GM04504 (cell line): ENCODE results near the gene RAB11FIP3.
A peak's percentile ranks its signal among the peaks of the same experiment; 100 is the strongest.

ENCODE experiments used
- DNase-seq: peaks from one replicate; pipeline ENCODE4 v3.0.0-alpha.2; 2012; ENCODE audit warnings: low read depth

The RAB11FIP3 gene

DNA sequence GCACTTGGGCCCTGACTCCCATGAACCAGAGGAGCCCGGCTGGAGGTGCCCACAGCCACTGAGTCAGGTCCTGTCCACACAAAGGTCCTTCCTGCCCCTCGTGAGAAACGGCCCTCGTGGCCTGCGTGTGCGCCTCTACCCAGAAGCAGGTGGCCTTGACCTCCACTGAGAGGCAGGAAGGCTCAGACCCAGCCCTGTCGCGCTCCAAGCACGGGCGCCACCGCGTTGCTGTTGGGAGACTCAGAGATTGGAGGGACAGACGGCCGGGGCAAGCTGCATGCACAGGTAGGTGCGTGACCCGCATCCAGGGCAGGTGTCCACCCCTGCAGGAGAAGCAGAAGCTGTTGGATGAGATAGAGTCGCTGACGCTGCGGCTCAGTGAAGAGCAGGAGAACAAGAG is 94.0 kb downstream of the RAB11FIP3 start:
- no peak for DNase-seq

DNA sequence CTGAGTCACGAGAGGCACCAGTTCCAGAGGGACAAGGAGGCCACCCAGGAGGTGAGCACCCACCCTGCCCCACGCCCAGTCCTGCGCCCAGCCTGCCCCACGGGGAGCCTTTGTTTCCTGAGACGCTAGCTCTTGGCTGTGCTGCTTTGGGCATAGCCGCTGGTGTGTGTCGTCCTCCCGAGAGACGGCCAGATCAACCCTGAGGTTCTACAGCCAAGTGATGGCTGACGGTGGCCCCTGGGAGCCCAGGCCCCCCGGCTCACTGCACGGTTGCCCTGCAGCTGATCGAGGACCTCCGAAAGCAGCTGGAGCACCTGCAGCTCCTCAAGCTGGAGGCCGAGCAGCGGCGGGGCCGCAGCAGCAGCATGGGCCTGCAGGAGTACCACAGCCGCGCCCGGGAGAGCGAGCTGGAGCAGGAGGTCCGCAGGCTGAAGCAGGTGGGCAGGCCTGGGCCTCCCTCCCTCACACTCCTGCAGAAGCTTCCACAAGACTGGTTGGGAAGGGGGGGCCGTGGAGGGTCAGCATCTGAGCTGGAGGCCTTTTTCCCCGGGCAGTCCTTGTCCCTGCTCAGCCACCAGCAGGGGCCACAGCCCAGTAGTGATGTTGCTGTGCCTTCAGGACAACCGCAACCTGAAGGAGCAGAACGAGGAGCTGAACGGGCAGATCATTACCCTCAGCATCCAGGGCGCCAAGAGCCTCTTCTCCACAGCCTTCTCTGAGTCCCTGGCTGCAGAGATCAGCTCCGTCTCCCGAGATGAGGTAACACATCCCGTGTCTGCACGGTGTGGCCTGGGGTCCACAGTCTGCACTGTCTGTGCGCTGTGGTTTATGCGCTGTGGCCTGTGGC is 94.6 kb downstream of the RAB11FIP3 start:
- DNase-seq = no peak

DNA sequence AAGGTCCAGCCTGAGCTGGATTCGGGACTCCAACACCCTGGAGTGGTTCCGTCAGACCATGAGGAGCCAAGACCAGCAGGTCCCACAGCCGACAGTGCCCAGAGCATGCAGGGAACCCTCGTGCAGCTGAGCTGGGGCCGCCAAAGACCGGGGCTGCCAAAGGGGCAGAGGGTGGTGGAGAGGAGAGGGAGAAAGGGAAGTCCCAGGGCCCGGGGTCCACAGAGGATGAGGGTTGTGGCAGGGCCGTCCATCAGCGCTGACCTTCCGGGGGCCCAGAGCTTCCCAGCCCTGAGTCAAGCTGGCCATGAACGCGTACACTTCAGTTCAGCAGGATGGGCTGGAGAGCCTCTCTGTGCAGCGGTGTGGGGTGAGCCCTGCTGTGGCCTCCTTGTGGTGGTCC is 95.4 kb downstream of the RAB11FIP3 start:
- no peak for DNase-seq

DNA sequence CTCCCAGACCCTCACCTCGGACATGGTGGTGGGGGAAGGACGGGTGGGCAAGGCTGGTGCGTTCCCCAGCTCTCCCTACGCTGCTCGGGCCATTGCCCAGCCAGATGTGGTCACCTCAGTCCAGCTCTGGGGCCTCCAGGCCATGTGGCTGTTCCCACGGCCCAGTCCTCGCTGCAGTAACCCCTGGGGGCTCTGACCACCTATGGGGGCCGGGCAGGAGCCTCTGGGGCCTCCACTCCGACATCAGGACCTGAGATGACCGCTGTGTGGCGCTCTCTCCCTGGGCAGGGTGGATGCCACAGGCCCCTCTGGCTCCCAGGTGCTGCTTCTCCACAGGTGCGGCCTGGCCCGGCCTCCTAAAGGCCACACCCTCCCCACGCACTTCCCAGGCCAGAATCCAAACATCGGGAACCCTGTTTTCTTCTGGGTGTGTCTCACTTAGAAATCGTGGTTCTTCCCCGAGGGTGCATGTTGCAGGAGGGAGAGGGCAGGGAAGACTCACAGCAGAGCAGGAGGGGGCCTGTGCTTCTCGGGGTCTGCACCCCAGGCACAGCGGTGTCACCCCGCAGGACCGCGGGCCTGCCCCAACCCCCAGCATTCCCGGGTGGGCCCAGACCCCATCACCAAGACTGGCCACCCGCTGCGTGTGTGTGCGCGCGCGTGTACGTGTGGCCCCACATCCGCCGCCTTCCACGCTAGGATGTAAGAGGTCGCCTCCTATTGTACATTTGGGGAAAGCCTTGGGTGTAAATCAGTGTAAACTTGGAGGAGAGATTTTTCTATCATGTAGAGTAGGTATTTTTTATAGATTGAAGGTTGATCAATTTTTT is 96.1 kb downstream of the RAB11FIP3 start:
- DNase-seq = no peak

DNA sequence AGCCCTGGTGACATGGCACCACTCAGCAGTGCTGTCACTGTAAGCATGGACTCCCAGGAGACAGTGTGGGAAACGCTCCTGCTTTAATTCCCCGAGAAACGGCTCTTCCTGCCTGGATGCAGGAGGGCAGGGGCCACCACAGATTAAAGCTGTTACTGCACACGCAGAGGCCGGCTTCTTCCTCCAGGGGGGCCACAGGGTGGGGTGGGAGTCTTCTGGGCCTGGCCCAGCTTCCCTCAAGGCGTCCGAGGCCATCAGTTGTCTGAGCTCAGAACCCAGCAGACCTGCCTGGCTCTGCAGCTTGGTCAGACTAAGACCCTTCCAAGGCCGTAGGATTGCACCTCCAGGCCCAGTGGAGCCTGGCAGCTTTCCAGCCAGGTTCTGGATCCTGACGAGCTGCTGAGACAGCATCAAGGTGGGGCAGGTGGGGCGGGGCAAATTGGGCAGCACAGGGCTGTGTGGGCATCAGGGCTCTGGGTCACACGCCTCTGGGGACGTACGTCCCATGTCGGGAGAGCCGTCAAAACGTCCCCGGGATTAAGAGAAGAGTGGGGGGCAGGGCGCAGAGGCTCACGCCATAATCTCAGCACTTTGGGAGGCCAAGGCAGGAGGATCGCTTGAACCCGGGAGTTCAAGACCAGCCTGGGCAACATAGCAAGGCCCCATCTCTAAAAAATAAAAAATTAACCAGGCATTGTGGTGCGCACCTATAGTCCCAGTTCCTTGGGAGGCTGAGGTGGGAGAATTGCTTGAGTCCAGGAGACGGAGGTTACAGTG is 97.1 kb downstream of the RAB11FIP3 start:
- no peak for DNase-seq

DNA sequence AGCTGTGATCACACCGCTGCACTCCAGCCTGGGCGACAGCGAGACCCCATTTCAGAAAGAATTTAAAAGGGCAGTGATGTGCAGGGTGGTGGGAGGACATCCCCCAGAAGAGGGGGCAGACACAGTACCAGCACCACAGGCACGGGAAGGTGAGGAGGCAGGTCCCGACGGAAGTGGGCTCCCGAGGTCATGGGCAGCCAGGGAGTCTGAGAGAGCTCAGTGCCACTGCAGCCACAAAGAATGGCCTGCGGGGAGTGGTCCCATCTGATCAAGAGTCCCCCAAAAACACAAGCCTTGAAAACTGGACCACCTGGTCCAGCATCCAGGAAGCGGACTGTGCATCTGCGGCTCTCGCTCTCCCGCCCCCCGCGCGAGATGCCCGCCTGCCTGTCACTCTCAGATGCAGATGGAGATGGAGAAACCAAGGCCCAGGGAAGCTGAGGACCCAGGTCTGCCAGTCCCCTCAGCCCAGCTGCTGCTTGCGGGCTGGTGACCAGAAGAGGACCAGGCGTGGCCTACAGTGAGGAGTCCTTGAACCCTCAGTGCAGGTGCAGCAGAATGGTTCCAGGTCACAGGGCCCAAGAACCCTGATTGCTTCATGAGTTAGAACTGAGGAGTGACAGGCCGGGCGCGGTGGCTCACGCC is 97.8 kb downstream of the RAB11FIP3 start:
- no peak for DNase-seq

DNA sequence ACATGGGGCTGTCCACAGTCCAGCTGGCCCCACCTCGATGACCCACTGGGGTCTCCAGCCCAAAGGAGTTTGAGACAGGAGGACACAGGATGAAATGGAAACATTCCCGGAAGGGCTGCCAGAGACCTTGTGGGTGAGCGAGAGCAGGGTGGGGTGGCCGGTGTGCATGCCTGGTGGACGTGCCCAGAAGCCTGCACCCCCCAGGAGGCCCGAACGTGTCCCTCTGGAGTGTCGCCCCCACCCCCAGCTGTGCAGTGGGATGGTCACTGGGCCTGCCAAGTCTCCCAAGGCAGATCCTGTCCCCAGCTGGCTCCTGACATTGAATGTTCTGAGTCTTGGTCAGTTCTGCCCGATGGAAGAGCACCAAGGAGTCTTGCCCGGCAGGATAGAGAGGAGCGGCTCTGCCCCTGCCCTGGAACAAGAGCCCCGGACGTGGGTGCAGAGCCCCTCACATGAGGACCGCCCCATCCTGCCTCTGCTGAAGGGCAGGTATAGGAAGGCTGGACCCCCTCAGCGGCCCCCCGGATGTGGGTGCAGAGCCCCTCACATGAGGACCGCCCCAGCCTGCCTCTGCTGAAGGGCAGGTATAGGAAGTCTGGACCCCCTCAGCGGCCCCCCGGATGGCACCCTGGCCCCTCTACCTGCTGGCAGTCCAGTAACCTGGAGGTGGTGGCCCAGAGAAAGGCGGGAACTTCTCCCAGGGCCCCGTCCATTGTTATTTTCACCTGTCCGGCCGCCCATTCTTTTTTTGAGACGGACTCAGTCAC is 99.0 kb downstream of the RAB11FIP3 start:
- no peak for DNase-seq

DNA sequence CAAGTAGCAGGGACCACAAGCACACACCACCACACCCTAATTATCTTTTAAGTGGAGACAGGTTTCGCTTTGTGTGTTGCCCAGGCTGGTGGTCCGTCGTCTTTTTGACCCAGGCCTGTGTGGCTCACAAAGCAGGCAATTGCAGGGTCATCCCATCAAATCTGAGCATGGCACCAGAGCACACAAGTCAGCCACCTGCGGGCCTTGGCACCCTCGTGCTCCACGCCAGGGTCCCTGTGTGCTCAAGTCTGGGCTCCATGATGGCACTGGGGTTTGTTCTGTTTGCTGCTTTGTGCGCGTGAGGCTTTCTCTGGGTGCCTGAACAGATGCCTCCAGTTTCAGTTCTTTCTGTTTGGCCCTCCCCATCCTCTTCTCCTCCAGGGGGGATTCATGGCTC is 99.7 kb downstream of the RAB11FIP3 start:
- DNase-seq = no peak

DNA sequence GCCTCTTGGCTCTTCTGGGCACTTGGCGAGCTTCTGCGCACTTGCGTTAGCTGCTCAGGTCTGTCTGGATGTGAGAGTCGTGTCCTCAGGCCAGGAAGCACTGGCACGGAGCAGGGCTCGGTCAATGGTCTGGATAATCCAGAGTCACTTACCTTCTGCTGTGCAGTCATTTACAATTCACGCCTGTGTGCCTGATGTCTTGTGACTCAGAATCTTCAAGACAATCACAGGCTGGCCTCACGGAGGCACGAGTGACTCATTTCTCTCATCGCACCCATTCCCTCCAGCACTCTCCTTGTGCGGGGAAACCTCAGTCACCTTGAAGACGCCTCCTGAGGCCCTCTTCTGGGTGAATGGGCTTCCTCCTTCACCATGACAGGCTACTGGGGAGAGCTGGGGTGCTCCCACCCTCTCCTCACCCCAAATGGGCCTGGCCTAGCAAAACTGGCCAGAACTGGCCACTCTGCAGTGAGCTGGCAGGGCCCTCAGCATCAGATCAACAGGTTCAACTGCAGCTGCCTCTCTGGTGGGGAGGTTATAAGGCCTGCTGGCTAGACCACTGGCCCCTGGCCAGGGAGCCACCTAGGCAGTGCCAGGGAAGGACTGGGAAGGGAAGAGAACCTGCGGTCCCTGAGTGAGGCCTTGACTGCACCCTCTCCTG is 100.2 kb downstream of the RAB11FIP3 start:
- peak; percentile 71 for DNase-seq

DNA sequence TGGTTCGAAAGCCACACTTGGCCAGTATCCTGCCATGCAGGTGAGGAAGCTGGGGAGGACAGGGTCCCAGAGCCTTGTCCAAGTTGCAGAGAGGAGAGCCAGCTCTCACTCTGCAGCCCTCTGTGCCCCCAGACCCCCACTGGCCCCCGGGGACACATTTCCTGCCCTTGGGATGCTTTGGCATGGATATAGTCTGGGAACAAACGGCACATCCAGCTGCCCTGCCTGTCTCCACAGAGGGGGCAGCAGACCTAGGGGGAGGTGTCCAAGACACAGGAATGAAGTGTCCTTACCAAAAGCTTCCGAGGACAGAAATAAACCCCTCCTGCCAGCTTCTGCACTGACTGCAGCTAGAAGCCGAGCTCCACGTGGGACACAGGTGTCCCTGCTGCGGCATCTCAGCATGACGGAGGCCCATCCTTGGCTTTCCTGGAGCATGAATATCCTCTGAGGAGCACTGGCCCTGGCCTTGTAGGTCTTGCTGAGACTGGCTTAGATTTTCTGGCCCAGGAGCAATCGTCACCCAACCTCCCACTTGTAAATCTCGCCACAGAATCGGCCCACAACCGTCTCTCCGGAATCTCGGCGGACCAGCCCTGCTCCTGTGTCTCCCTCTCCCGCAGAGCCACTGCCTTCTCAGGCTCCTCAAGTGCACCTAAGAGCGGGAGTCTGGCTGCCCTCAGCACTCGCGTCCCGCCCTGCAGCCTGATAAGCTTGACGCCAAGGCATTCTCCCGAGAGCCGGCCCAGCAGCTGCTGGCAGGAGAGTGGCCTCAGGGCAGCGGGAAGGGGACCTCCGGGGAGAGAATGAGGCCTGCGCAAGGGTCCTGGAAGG is 100.9 kb downstream of the RAB11FIP3 start:
- no peak for DNase-seq

DNA sequence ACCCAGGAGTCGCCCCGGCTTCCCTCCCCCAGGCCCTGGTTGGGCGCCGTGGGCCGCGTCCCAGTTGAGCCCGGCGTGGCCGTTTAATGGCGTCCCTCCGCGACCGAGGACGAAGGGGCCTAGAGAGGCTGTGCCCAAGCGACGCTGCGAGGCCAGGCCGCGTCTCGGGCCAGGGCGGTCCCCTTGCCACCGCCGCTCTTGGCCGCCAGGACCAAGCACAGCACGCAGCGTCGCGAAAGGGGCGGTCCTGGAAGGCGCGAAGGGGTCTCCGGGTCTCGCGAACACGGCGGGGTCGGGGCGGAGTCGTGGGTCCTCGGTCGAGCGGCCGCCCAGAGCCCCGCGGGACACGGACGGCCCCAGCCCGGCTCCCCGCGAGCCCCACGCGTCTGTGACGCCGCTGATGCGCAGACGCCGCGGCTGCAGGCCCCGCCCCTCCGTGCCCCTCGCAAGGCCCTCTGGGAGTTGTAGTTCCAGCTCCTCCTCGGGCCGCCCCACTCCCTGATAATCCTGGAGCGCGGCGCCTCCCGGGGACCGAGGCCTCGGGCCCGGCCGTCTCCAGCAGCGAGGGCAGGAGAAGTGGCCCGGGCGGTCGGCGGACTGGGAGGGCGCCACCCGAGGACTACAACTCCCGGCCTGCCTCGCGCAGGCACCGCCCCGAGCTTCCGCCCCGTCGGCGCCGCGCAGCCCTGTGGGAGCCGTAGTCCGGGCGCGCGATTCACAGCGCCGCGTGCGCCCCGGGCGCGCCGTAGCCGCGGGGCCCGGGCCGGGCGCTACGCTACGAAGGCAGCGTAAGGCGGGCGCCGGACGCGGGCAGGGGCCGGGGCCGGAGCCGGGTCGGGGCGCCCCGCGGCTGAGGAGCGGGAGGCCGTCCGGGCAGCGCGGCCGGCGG is 101.8 kb downstream of the RAB11FIP3 start, which contains the start of gene CAPN15:
TSS of gene CAPN15 (plus strand) at position 698 of the 889 bp plus-strand sequence. CDS start 19,127 bp downstream, outside the sequence.
- peak; percentile 78 for DNase-seq

DNA sequence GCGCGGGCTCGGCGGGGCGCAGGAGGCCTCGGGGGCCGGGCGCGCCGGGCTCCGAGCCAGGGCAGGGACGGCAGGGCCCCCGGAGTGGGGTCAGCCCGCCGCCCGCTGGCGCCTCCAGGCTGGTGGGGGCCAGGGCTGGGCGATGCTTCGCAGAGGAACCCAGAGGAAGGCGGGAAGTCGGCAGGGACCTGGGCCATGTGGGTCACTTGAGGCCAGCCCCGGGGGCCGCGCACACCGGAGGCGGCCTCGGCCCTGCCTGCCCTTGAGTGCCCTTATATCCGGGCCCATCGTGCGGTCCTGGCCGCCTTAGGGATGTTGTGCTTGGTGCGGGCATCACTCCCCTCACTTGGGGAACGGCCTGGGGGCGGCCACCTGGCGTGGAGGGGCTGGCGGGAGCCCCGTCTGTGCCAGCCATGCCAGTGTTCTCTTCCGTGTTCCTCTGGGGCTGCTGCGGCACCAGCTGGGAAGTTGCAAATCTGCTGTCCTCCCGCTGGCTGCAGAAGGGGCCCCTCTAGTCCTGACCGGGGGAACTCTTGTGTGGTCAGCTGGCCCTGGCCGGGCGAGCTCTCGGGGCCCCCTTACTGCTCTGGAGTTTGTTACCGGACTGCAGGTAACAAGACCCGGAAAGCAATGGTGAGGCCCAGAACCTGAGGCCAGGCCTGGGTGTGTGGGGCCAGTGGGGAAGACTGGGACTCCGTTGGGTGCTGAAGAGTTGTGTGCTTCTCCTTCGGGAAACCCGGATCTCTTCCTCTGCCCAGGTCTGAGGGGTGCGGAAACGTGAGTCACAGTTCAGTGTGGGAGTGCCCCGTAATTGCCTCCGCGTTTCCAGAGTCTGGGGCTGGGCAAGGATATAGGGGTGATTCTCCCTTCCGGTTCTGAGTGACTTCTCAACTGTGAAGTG is 102.9 kb downstream of the RAB11FIP3 start:
- peak; percentile 47 for DNase-seq

DNA sequence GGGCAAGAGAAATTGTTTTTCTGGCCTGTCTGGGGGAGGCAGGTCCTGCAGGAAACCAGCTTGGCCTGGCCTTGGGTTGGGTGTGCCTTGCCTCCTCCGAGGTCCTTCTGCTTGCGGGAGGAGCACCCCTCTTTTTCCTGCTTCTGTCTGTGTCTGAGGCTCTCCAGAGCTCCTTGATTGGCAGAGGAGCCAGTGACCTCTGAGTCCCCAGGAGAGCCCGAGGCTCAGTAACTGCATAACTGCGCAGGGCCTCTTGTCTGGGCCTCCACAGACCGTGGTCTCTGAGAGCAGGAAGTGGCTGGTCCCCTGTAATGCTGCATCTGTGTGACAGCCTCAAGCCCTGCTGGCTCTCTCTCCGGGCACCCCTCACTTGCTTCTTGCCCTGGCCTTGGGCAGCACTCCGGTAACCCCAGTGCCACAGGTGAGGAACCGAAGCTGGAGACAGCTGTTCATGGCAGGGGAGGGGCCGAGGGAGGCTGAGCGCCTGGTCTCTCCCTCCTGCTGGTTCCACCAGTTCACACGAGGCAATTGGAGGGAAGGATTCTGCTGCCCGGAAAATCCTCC is 103.6 kb downstream of the RAB11FIP3 start:
- no peak for DNase-seq

DNA sequence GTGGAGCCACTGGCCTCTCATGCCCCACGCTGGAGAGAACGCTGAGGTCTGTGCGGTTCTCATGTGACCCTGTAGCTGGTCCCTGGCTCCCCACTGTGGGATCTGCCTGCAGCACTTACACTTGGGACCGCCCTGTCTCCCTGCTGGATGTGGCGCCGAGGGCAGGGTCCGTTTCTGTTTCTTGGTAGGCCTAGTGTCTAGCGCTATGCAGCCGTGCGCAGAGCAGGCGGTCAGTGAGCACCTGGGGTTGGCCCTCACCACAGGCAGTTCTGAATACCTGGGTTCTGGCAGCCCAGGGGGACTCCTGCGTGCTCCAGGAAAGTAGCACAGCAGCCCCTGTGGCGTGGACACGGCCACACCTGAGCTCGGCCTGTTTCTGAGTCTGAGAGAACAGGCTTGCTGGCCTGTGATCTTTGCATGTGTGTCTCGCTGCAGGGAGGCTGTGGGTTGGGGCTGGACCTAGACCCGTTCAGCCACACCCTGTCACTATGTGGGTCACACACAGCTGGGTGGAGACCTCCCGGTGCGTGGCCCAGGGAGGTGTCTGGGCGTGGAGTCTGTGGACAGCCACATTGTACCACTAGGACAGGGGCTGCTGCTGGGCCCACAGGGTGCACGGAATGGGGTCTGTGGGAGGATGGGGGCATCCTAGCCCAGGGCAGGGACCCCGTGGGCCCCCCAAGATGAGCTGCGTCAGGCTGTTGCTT is 104.8 kb downstream of the RAB11FIP3 start:
- DNase-seq = no peak

DNA sequence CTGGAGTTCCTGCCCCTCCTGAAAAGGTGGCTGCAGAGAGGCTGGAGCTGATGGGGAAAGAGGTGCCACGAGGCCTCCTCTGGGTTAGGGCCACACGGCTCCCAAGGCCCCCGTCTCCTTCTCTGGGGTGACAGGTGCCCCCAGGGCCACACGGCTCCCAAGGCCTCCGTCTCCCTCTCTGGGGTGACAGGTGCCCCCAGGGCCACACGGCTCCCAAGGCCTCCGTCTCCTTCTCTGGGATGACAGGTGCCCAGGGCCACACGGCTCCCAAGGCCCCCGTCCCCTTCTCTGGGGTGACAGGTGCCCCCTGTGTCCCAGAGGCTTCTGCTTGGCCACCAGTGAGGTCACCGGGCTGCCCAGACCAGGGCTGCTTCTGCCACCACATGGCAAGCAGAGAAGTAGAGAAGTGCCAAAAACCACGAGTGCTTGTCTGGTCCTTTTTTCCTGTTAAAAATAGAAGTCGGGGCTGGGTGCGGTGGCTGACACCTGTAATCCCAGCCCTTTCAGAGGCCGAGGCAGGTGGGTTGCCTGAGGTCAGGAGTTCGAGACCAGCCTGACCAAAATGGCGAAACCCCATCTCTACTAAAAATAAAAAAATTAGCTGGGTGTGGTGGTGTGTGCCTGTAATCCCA is 106.2 kb downstream of the RAB11FIP3 start:
- DNase-seq = no peak
